IPS-18a (cell line): ENCODE data around the gene KAT2B.

ENCODE experiments used
- H3K27ac ChIP-seq: one replicate; pipeline ENCODE4 v1.5.1; 2013; ENCODE audit warnings: low read length
- H3K27me3 ChIP-seq: one replicate; pipeline ENCODE4 v1.6.1; 2013; ENCODE audit warnings: mild to moderate bottlenecking, low read length; ENCODE audit not compliant: control insufficient read depth, insufficient read depth
- H3K36me3 ChIP-seq: one replicate; pipeline ENCODE4 v1.6.1; 2013; ENCODE audit warnings: low read depth, low read length; ENCODE audit not compliant: control insufficient read depth
- H3K4me1 ChIP-seq: one replicate; pipeline ENCODE4 v1.6.1; 2013; ENCODE audit warnings: low read depth, low read length; ENCODE audit not compliant: control insufficient read depth
- H3K4me3 ChIP-seq: one replicate; pipeline ENCODE4 v1.5.1; 2013; ENCODE audit warnings: low read length
- H3K9ac ChIP-seq: one replicate; pipeline ENCODE4 v1.6.1; 2013; ENCODE audit warnings: mild to moderate bottlenecking, low read length, moderate library complexity
- H3K9me3 ChIP-seq: one replicate; pipeline ENCODE4 v1.6.1; 2013; ENCODE audit warnings: low read depth, low read length; ENCODE audit not compliant: control insufficient read depth

KAT2B gene

GRCh38 chr3:20105513-20106280, 65.5 kb downstream of the KAT2B start:
- H3K27me3 ChIP-seq: no peaks in the 10 kb centered on the region
- H3K4me1 ChIP-seq: no peaks in the 10 kb centered on the region
- H3K9ac ChIP-seq: no peak overlapping the region
- no peaks in the 10 kb centered on the region for H3K36me3 ChIP-seq
- no peak overlapping the region for H3K4me3 ChIP-seq
- H3K27ac ChIP-seq: no peak overlapping the region
- H3K9me3 ChIP-seq: no peaks in the 10 kb centered on the region

GRCh38 chr3:20107722-20108121, 67.5 kb downstream of the KAT2B start:
- no peaks in the 10 kb centered on the region for H3K36me3 ChIP-seq
- H3K4me1 ChIP-seq: peaks cover 4% of the 10 kb centered on the region
- H3K27me3 ChIP-seq: no peaks in the 10 kb centered on the region
- no peak overlapping the region for H3K9ac ChIP-seq
- no peak overlapping the region for H3K27ac ChIP-seq
- no peaks in the 10 kb centered on the region for H3K9me3 ChIP-seq
- H3K4me3 ChIP-seq: no peak overlapping the region

GRCh38 chr3:20108869-20109268, 68.6 kb downstream of the KAT2B start:
- Histone ChIP-seq H3K4me3 (no peak overlapping the region), H3K27me3 (no peaks in the 10 kb centered on the region), H3K4me1 (peaks cover 4% of the 10 kb centered on the region), H3K27ac (no peak overlapping the region), H3K9ac (no peak overlapping the region), H3K9me3 (no peaks in the 10 kb centered on the region), H3K36me3 (no peaks in the 10 kb centered on the region)

GRCh38 chr3:20110826-20111225, 70.6 kb downstream of the KAT2B start:
- H3K36me3 ChIP-seq: no peaks in the 10 kb centered on the region
- no peak overlapping the region for H3K9ac ChIP-seq
- no peaks in the 10 kb centered on the region for H3K9me3 ChIP-seq
- H3K27ac ChIP-seq: no peak overlapping the region
- no peak overlapping the region for H3K4me3 ChIP-seq
- peaks cover 4% of the 10 kb centered on the region for H3K4me1 ChIP-seq
- H3K27me3 ChIP-seq: no peaks in the 10 kb centered on the region

GRCh38 chr3:20111836-20112235, 71.6 kb downstream of the KAT2B start:
- Histone ChIP-seq H3K27ac (no peak overlapping the region), H3K4me1 (peaks cover 4% of the 10 kb centered on the region), H3K4me3 (no peak overlapping the region), H3K27me3 (no peaks in the 10 kb centered on the region), H3K9me3 (no peaks in the 10 kb centered on the region), H3K9ac (no peak overlapping the region), H3K36me3 (no peaks in the 10 kb centered on the region)

GRCh38 chr3:20121088-20121487, 80.8 kb downstream of the KAT2B start:
- Histone ChIP-seq H3K27ac (no peak overlapping the region), H3K9me3 (no peaks in the 10 kb centered on the region), H3K9ac (no peak overlapping the region), H3K36me3 (no peaks in the 10 kb centered on the region), H3K4me1 (no peaks in the 10 kb centered on the region), H3K27me3 (no peaks in the 10 kb centered on the region), H3K4me3 (no peak overlapping the region)

- Histone ChIP-seq H3K36me3 (no peaks in the 10 kb centered on the region), H3K27me3 (no peaks in the 10 kb centered on the region), H3K4me3 (no peak overlapping the region), H3K27ac (no peak overlapping the region), H3K4me1 (no peaks in the 10 kb centered on the region), H3K9me3 (no peaks in the 10 kb centered on the region), H3K9ac (no peak overlapping the region)
Measured at GRCh38 chr3:20123131-20123652, 82.9 kb downstream of the KAT2B start.

GRCh38 chr3:20125289-20125688, 85.0 kb downstream of the KAT2B start:
- H3K36me3 ChIP-seq: no peaks in the 10 kb centered on the region
- no peak overlapping the region for H3K9ac ChIP-seq
- H3K27me3 ChIP-seq: no peaks in the 10 kb centered on the region
- no peak overlapping the region for H3K27ac ChIP-seq
- H3K9me3 ChIP-seq: no peaks in the 10 kb centered on the region
- H3K4me1 ChIP-seq: no peaks in the 10 kb centered on the region
- H3K4me3 ChIP-seq: no peak overlapping the region

GRCh38 chr3:20125897-20126296, 85.7 kb downstream of the KAT2B start:
- Histone ChIP-seq H3K27ac (no peak overlapping the region), H3K9me3 (no peaks in the 10 kb centered on the region), H3K36me3 (no peaks in the 10 kb centered on the region), H3K27me3 (no peaks in the 10 kb centered on the region), H3K4me3 (no peak overlapping the region), H3K4me1 (no peaks in the 10 kb centered on the region), H3K9ac (no peak overlapping the region)

- no peak overlapping the region for H3K4me3 ChIP-seq
- no peaks in the 10 kb centered on the region for H3K4me1 ChIP-seq
- no peak overlapping the region for H3K9ac ChIP-seq
- H3K27ac ChIP-seq: no peak overlapping the region
- H3K36me3 ChIP-seq: no peaks in the 10 kb centered on the region
- H3K9me3 ChIP-seq: no peaks in the 10 kb centered on the region
- no peaks in the 10 kb centered on the region for H3K27me3 ChIP-seq
Measured at GRCh38 chr3:20128358-20128757, 88.1 kb downstream of the KAT2B start.

- H3K4me3 ChIP-seq: no peak overlapping the region
- no peak overlapping the region for H3K9ac ChIP-seq
- H3K36me3 ChIP-seq: no peaks in the 10 kb centered on the region
- no peaks in the 10 kb centered on the region for H3K4me1 ChIP-seq
- no peaks in the 10 kb centered on the region for H3K9me3 ChIP-seq
- H3K27me3 ChIP-seq: no peaks in the 10 kb centered on the region
- no peak overlapping the region for H3K27ac ChIP-seq
Measured at GRCh38 chr3:20130106-20130505, 89.9 kb downstream of the KAT2B start.

GRCh38 chr3:20136231-20136630, 96.0 kb downstream of the KAT2B start:
- H3K4me1 ChIP-seq: peaks cover 3% of the 10 kb centered on the region
- no peak overlapping the region for H3K27ac ChIP-seq
- no peaks in the 10 kb centered on the region for H3K9me3 ChIP-seq
- H3K4me3 ChIP-seq: no peak overlapping the region
- no peak overlapping the region for H3K9ac ChIP-seq
- no peaks in the 10 kb centered on the region for H3K27me3 ChIP-seq
- no peaks in the 10 kb centered on the region for H3K36me3 ChIP-seq
